ENCODE results near the gene SPNS2.
A peak's percentile ranks its signal among the peaks of the same experiment; 100 is the strongest.

SPNS2 gene

DNA sequence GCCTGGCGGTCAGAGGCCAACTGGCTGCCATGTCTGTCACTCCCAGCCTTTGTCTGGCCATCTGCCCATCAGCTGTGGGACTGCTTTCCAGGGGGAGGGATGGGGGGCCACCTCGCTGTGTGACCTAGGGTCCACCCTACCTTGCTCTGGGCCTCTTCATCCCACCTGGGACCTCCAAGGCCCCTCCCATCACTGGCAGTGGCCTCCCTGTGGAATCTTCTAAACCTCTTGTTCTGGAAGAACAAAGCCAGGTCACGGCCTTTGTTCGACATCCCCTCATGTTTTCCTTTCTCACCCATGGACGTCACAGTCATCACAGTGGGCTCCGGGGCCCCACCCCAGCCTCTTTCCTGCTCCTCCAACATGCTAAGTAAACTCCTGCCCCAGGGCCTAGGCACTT is 24.0 kb downstream of the SPNS2 start:
- no peak for DNase-seq

DNA sequence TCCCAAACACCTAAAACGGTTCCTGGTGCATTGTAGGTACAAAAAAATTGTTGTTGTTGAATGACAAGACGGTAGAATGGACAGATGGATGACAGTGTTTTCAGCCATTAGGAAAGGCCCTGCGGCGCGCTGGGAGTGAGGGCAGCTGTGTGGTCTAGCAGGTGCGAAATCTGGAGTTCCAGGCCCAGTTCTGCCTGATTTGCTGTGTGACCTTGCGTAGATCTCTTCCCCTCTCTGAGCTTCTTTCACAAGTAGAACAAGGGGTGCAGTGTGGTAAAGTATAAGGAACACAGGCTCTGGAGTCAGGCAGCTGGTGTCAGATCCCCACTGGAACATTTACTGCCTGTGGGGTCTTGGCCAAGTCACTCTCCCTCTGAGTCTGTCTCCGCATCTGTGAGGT is 25.3 kb downstream of the SPNS2 start:
- no peak for DNase-seq

DNA sequence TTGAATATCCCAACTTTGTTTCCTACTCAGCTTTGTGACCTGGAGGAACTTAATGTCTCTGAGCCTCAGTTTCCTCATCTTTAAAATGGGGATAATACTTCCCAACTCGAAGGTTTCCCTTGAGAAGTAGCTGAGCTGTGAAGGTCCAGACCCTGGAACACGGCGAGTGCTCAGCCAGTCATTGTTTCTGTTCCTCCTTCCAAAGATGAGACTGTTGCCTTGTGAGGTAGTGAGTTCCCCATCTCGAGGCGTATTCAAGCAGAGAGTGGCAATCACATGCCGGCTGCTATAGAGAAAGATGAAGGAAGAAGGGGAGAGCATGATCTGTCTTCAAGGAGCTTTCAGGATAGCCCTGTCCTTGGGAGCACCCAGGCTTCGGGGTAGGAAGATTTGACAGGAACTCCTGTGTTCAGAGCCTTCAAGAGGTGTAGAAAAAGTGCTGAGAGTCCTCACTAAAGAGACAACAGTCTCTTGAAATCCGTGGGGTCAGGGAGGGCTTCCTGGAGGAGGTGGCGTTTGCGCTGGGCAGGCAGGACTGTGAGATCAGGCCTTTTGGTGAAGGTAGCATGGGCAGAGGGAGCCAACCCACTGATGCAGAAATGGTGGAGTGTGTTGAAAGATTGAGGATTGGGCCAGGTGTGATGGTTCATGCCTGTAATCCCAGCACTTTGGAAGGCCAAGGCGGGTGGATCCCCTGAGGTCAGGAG is 27.2 kb downstream of the SPNS2 start:
- peak in 2 of 3 donors; percentile 50 to 52 for DNase-seq

DNA sequence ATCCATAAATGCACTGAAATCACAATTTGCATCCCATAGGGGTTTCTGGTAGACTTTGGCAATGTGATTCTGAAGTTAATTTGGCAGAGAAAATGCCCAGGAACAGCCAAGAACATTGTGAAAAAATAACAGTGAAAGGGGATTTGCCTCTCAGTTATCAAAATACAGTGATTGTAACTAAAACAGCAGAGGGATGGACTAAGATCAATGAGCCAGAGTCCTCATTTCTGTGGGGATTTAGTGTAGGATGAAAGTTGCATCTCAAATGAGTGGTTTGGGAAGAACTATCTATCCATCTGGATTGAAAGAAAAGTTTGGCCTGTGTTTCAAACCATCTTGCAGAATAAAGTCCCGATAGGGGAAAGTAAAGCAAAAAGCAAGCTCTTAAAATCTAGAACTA is 28.5 kb downstream of the SPNS2 start:
- DNase-seq, result no peak

DNA sequence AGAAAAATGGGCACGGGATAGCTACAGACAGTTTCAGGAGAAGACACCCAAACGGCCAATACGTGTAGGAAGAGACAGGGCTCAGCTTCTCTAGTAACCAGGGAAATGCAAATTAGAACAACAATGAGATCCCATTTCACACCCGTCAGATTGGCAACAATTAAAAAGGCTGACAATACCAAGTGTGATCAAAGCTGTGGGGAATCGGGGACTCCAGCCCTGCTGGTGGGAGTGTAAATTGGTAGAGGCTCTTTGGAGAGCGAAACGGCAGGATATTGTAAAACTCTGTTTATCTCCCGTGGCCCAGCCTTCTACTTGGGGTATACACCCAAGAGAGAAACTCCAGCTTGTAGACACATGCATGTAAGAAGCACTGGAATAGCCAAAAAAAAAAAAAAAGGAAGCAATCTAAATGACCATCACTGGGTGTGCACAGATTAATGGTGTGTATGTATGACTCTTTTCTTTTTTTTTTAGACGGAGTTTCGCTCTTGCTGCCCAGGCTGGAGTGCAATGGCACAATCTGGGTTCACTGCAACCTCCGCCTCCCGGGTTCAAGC is 29.0 kb downstream of the SPNS2 start:
- DNase-seq, result no peak

DNA sequence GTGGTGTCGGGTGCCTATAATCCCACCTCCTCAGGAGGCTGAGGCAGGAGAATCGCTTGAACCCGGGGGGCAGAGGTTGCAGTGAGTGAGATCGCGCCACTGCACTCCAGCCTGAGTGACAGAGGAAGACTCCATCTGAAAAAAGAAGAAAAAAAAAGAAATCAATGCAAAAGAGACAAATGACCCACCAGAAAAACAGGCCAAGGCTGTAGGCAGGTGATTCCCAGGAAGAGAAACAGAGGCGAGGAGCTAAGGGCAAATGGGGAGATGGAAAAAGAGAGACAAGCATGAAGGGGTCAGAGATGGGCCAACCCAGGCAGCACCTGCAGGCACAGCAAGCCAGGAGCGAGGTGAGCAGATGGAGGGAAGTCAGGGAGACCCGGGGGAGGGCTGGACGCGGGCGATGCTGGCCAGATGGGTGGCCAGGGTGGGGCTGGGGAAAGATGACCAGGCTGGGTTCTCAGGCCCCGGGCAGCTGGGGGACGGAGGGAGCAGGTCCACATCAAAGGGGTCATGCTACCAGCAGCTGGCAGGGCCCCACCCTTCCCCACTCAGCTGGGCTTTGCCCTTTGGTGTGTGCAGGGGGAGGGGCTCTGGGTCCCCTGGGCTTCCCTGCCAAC is 31.0 kb downstream of the SPNS2 start:
- no peak for DNase-seq

DNA sequence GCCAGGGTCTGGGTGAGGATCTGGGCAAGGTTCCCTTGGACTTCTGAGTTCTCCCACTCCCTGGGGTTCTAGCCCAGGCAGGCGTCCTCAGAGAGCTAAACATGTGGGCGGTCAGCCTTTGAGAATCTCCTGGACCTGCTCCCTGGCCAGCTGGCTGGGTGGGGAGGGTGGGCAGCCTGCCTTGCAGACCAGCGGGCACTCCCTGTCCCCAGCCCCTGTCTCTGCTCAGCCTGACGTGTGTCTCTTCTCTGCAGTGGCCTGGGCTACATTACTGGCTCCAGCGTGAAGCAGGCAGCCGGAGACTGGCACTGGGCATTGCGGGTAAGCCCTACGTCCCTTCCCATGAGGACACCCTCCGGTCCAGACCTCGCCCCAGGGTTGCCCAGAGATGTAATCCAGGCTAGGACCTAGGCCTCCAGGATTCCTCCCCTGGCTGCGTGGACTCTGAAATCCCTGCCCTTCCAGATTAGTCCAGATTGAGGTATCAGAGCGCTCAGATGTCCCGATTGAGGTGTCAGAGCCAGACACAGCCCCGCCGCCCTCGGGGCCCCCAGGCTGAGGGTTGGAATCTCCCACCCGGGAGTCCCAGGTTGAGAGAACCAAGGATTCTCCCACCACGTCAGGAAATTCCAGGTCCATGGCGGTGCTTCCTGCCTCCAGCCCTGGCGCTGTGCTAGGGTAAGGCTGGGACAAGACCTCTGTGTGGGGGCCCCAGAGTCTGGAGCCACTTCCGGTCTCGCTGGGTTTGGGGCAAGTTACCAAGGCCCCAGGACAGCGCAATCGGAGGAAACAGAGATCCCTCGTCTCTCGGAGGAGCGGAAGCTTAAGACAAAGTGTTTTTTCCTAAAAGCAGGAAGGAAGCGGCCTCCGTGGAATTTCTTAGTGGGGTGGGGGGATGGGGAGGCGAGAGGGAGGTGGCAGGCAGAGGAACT is 32.4 kb downstream of the SPNS2 start:
- peak in 1 of 3 donors; percentile 32 for DNase-seq

DNA sequence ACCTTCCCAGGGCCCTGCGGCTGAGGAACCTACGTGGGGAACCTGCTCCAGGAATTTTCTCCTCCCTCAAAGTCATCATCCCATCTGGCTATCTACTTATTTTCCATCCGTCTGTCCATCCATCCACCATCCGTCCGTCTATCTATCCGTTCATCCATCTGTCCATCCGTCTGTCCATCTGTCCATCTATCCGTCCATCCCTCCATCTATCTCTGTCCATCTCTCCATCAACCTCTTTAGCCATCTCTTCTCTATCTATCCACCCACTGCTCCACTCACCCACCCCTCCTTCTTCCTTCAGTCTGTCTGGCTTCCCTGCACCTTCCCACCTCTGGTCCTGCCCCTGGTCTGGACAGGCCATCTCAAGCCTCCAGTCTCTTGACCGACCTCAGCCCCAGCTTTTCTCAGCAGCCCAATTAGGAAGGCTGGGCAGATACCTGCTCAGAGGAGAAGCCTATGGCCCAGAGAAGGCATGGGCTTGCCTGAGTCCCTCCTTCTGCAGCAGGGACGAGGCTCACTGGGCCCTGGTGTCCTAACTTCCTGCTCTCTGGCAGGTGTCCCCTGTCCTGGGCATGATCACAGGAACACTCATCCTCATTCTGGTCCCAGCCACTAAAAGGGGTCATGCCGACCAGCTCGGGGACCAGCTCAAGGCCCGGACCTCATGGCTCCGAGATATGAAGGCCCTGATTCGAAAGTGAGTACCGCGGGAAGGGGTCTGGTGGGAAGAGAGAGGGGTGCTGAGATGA is 33.5 kb downstream of the SPNS2 start:
- DNase-seq, result no peak

DNA sequence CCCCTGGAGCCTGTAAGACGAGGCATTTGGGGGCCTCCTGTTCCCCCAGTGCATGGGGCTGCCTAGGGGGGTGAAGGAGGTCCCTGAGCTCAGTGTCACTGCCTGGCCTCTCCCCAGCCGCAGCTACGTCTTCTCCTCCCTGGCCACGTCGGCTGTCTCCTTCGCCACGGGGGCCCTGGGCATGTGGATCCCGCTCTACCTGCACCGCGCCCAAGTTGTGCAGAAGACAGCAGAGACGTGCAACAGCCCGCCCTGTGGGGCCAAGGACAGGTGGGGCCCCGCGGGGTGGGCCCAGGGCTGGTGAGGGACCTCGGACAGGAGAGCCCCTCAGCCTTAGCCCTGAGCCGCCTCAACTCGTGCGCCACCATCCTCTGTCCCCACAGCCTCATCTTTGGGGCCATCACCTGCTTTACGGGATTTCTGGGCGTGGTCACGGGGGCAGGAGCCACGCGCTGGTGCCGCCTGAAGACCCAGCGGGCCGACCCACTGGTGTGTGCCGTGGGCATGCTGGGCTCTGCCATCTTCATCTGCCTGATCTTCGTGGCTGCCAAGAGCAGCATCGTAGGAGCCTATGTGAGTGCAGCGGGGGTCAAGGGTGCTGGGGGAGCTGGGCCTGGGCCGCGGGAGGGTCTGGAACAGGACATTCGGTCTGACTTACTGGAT is 34.3 kb downstream of the SPNS2 start:
- DNase-seq, result no peak

DNA sequence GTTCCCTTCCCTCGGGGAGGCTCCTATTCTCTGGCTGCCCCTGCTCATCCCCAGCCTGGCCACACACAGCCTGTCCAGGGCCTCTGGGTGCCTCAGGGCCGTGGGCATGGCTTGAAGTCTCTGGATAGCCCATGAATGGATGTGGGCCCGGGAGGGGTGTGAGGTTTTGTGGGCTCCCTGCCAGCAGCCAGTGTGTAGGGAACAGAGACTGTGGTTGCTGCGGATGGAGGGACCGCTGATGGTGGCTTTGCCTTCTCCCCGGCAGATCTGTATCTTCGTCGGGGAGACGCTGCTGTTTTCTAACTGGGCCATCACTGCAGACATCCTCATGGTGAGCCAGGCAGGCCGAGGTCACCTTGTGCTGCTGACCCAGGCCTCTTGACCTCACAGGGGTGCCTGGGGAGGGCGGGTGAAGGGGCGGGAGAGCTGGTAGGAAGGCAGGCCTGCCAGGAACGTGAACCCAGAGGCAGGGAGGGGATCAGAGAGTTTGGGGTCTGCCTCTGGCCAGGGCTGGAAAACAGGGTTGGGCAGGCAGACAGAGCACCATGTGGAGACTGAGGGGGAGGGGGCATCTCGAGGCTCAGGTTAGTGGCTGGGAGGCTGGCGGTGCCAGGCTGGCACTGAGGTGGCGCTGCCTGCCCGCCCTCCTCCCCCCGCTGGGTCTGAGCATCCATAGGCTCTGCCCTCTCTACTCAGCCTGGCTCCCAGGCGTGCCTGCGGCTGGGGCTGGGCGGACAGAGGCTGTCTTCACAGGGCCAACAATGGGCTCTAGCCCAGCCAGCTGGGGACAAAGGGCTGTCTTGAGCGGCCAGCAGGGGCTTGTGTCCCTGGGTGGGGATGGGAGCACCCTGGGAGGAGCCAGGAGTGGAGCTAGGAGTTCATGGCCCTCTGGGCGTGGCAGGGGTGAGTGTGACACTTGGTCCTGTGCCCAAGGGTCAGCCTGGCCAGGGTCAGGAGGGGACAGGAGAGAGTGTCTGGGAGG is 35.1 kb downstream of the SPNS2 start:
- no peak for DNase-seq

DNA sequence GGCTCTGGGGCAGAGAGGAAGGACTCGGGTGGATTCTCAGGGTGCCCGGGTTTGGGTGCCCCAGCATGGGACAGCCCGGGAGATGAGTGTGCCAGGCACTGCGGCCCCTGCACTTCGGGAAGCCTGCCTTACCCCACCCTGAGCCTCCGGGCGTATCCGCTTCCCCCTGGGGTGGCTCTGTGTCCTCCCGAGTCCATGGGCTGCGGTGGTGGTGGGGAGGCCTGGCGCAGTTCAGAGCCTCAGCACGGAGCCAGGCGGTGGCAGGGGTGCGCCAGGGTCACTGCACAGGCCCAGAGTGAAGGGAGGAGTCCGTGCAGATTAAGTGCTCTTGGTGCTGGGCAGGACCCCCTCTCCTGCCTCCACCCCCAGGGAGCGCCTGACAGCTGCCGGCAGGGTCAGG is 35.8 kb downstream of the SPNS2 start:
- DNase-seq, result no peak

DNA sequence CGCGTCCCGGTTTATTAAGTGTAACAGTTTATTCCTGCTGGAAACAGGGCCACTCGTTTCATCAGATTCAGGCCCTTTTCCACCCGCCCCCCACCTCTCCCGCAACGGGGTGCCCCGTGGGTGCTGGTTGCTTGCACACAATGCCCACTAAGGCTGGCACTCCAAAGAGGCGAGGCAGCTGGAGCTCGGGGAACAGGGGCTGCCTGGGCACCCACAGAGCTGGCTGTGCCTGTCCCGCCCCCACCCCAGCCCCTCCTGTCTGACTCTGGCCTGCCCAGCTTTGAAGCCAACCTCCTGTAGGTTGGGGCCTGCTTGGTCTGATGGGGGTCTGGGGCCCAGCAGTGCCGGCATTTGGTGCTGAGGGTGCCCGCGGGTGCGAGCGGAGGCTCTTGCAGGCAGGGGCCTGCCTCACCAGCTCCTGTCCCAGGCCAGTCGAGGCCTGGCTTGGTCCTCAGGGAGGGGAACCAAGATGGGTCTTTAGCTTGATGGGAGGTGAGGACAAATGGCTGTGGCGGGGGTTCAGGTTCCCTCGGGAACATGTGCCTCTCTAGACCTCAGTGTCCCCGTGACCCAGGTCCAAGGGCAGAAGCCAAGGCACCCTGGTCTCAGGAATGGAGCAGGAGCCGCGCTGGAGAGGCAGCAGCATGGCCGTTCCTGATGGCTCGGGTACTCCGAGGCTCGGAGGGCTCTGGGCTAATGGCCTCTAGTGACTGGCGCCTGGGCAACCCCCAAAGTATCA is 36.4 kb downstream of the SPNS2 start:
- no peak for DNase-seq

DNA sequence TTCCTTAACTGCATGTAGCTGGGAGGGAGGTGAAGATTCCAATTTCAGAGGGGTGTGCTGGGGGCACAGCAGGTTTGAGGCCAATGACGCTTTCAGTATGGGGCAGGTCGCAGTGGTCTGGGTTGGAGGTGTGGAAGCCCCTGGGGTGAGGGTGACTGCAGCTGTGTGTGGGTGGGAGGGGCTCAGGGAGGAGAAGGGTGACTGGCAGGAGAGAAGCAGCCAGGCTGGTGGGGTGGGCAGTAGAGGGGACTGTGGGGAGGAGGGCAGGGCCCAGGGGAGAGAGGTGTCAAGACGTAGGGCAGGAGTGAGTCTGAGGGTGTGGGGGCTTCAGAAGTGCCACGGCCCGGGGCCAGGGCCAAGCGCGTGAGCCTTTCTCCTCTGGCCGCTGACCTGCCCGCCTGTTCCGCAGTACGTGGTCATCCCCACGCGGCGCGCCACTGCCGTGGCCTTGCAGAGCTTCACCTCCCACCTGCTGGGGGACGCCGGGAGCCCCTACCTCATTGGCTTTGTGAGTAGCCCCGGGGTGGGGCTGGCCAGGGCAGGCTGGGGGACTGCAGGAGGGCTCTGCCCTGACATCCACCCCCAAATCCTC is 37.1 kb downstream of the SPNS2 start:
- no peak for DNase-seq

DNA sequence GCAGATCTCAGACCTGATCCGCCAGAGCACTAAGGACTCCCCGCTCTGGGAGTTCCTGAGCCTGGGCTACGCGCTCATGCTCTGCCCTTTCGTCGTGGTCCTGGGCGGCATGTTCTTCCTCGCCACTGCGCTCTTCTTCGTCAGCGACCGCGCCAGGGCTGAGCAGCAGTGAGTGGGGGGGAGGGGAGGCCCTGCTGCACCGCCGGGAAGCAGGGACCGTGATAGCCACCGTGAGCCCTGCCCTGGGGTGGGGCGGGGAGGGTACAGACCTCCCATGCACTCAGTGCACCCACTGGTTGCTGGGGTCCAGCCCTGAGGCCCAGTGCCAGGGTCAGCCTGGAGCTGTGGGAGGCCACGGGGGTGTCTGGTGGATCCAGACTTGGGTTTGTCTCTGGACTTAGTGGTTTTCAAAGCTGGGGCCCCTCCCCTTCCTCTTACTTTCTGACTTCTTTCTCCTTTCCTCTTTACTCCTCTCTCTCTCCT is 37.6 kb downstream of the SPNS2 start:
- DNase-seq, result no peak

DNA sequence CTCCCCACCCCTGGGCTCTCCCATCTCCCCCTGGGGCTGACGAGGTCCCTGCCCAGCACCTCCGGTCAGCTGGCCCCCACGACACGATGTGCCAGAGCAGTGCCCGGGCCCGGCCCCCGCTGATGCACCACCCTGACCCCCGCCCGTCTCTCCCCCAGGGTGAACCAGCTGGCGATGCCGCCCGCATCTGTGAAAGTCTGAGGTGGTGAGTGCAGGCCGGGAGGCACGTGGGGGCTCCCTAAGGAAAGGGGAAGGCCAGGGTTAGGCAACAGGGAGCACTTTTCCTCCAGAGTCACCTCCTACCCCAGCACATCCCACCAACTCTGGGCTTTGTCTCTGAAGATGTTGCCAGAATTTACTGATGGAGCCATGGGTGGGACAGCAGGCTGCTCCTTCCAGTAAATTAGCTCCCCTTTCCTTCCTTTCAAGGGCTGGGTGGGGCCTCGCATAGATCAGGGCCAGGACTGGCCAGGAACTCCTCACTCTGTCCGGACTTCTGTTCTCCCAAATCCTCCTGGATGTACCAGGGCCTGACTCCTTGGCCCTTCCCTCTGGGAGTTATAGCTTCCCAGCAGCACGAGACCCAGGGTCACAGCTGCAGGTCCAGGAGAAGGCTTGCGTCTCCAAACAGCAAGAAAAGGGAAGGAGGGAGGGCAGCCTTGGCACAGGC is 38.2 kb downstream of the SPNS2 start:
- DNase-seq, result peak; percentile 61 to 78 (median 64)

DNA sequence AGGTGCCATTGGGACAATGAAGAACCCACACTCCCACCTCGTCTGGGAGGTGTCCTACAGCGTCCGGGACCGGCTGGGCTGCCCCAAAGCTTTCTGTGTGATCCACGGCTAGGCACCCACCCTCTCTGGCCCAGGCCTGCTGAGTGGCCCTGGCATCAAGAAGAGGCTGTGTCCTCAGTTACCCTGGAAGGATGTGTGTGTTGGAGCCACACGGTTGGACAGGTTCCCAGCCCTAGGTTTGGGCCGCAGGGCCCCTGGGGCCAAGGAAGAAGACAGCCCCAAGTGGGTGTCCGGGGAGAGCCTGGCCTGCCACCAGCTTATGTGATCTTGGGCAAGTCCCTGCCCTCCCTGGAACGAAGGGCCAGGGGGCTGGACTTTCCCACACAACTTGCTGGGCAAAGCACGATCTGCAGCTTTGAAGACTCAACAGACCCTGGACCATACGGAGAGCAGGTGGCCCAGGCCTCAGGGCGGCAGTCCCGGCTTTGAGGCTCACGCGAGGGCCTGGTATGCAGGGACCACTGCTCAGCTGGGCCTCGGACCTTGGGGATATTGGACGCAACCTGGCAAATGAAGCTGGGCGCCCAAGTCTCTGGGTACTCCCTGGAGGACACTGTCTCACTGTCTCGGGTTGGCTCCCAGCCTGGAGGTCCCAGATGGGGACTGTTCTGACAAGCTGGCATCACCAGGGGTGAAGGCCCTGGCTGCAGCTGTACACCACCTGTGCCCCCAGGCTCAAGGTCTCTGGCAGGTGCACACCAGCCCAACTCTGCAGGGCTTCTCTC is 39.0 kb downstream of the SPNS2 start:
- DNase-seq, result no peak

DNA sequence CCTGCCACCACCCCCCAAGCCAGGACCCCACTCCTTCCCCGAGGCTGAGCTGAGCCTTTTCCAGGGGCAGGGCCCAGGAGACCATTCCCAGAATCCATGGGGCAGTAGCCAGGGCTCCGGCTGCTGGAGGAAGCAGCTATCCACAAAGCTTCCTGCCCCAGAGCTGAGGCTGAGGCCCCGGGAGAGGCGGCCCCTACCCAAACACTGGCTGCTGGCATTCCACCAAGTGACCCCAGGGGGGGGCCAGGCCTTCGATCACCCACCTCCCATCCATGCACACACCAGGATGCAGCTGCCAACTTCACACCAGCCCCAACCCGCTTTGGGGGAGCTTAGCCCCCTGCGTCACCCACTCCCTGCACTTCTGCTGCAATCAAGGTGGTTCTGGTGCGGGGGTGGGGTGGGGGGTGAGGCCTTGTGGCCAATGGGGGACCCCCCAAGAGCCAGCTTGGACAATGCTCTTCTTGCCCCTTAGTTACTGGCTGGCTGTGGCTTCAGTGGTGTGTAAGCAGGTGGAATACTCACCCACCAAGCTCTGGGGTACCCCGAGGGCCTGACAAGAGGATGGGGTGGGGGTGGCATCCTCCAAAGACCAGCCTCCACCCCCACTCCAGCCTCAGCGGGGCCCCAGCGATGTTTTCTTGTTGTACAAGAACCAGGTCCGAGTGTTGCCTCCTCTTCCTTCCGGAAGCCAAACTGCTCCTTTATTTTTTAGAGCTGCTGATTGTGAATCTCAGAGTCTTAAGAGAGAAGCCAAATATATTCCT is 39.7 kb downstream of the SPNS2 start:
- DNase-seq, result no peak

Data from suppressor macrophage treated with lipopolysaccharide for 1 hour (primary cell).